GM23338 (cell line): ENCODE results near the gene RNF7.

Source experiments
- CREB1 ChIP-seq: fragments of 250-450 bp; sonication (Bioruptor Pico); IDR thresholded peaks from 2 replicates; pipeline ENCODE4 v1.5.0; 2020; ENCODE audit warnings: low read depth, mild to moderate bottlenecking, moderate library complexity
- CTCF ChIP-seq, 2 experiments: fragments of 200-600 bp in 1 of 2; sonication (generic) in 1 of 2; conservative IDR thresholded peaks; 2 replicates each; pipeline versions ENCODE4 v1.5.1 to v1.6.1; 2016 to 2017; ENCODE audit warnings: antibody characterized with exemption in 2 of 2, low read depth in 2 of 2, mild to moderate bottlenecking in 2 of 2, moderate library complexity in 1 of 2
- EZH2 ChIP-seq: fragments of 200-600 bp; sonication (generic); IDR thresholded peaks from one replicate; pipeline ENCODE4 v1.8.0; 2017; ENCODE audit warnings: antibody characterized with exemption, mild to moderate bottlenecking, low read depth; ENCODE audit not compliant: unreplicated experiment
- EZH2phosphoT487 ChIP-seq: fragments of 200-600 bp; sonication (generic); IDR thresholded peaks from one replicate; pipeline ENCODE4 v1.8.1; 2018; ENCODE audit warnings: antibody characterized with exemption; ENCODE audit not compliant: unreplicated experiment
- JUNB ChIP-seq: IDR thresholded peaks from one replicate; pipeline ENCODE4 v1.6.1; 2016; ENCODE audit warnings: antibody characterized with exemption; ENCODE audit not compliant: unreplicated experiment
- NANOG ChIP-seq: IDR thresholded peaks from 2 replicates; pipeline ENCODE4 v1.6.1; 2016; ENCODE audit warnings: antibody characterized with exemption, borderline replicate concordance
- POLR2AphosphoS5 ChIP-seq: IDR thresholded peaks from 2 replicates; pipeline ENCODE4 v1.6.1; 2016; ENCODE audit warnings: antibody characterized with exemption, low read depth
- REST ChIP-seq: IDR thresholded peaks from one replicate; pipeline ENCODE4 v1.6.1; 2018; ENCODE audit warnings: antibody characterized with exemption; ENCODE audit not compliant: unreplicated experiment
- ZNF331 ChIP-seq: fragments of 250-450 bp; sonication (Bioruptor Pico); IDR thresholded peaks from 2 replicates; pipeline ENCODE4 v1.5.0; 2020; ENCODE audit warnings: low read depth, mild to moderate bottlenecking, moderate library complexity

- TF ChIP-seq EZH2 = no peak
- no peak for TF ChIP-seq CTCF (conservative IDR thresholded peaks at IDR 0.05; ENCODE audit: low read depth in 2 of 2)
- no peak for TF ChIP-seq POLR2AphosphoS5
- TF ChIP-seq JUNB = no peak
- TF ChIP-seq REST = no peak
- no peak for TF ChIP-seq NANOG
- no peak for TF ChIP-seq CREB1 (CRISPR knock-in tag)
- TF ChIP-seq ZNF331 (CRISPR knock-in tag) = no peak
- TF ChIP-seq EZH2phosphoT487 = no peak
These were observed 9.7 kb upstream of the RNF7 start for GRCh38 chr3:141728355-141728892.
